ENCODE measurements around the gene DOCK8.

DOCK8 gene

DNA sequence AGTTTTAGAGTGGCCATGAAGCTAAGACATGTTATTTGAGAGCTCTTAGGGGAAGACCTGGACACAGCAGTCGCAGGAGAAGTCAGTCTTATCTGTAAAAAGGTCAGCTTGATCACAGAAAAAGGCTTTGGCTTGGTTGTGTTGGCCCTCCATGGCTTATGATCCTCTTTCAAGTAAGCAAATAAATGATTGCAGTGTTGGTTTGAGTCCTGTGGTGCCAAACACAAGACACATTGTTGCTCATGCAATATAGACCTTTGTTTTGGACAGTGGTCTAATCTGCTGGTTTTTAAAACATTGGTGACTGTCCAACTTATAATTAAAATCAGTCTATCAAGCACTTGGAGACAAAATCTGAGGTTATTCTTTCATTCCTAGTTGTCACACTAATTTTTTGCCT, 54.0 kb downstream of the DOCK8 start:
- no peak for DNase-seq (ENCODE audit: low spot score)

DNA sequence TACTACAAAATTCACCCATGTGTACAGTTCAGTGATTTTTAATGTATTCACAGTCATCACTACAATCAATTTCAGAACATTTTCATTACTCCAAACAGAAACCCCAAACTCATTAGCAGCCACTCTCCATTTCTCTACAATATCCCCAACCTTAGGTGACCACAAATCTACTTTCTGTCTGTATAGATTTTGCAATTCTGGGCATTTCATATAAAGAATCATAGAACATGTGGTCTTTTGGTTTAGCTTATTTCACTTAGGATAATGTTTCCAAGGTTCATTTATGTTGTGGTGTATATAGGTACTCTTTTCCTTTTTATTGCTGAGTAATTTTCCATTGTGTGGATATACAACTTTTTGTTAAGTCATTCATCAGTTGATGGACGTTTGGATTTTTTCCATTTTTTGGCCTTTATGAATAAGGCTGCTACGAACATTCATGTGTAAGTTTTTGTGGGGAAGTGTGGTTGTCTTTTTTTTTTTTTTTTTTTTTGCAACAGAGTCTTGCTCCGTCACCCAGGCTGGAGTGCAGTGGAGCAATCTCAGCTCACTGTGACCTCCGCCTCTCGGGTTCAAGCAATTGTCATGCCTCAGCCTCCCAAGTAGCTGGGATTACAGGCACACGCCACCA, 54.5 kb downstream of the DOCK8 start:
- no peak for DNase-seq (ENCODE audit: low spot score)

DNA sequence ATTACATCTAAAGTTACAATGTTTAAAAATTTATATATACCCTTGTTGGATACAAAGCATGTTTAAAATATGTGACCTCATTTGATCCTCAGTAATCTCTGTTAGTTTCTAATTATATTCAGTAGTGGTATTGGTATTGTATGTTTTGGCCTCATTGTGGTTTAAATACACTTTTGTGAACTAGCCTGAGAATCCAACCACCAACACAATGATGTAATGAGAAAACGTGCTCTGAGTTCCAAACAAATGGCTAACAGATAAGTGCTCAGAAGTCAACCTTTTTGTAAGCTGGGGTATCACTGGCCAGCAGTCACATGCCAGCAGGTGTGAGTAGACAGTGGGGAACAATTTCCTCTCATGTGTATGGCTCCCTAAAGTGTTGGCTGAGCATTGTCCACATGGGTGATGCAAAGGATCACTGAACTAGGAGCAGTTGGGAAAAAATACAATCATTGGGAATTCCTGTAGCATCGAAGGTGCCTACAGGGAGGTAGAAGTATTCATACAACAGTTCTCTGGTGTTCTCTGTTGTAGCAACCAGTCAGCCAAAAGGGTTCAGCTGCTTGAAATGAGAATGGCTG, 56.1 kb downstream of the DOCK8 start:
- DNase-seq (ENCODE audit: low spot score) = no peak

DNA sequence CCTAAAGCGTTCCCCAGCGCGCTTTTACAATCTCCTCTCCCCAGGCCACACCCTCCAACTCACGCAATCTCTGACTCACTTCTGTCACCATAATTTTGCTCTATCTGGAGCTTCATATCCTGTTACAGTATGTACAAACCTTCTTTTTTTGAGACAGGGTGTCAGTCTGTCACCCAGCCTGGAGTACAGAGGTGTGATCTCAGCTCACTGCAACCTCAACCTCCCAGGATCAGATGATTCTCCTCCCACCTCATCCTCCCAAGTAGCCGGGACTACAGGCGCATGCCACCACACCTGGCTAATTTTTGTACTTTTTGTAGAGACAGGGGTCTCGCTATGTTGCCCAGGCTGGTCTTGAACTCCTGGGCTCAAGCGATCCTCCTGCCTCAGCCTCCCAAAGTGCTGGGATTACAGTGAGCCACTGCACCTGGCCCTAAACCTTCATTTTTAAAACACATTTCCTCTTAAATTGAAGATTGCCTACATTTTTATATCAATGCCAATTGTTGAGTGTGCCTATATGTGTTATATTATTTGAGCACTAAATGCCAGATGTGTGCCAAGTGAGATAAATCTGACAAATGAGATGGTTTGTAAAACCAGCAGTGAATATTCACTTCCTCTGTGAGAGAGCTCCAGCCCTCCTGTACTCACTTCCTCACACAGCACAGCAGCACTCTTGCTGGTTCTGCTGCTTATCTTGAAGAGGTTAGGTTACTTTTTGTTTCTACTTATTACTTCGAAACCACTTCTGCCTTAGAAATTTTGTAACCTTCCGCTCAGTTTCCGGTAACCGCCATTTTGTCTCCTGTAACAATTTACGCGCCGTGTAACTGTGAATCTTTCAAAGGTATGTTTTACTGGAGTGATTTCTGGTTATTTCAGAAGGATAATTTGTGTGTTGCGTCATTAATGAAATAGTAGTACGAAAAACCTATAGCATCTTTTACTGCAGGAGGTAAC, 57.9 kb downstream of the DOCK8 start:
- no peak for DNase-seq (ENCODE audit: low spot score)

DNA sequence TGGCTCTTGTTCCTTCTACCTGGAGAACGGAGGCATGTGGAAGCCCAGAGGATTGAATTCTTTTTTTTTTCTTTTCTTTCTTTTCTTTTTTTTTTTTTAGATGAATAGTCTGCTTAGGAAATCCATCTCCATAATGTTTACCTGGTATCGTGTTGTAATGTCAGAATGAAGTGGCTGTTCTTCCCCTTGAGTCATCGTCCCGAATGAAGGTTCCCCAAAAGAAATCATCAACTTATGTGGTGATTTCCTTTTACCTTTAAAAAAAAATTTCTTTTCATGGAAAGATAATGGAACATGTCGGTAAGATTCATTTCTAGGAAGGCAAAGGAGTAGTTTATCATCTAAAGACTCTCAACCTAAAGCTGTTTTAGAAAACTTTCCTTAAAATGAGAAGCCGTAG, 59.7 kb downstream of the DOCK8 start:
- no peak for DNase-seq (ENCODE audit: low spot score)

DNA sequence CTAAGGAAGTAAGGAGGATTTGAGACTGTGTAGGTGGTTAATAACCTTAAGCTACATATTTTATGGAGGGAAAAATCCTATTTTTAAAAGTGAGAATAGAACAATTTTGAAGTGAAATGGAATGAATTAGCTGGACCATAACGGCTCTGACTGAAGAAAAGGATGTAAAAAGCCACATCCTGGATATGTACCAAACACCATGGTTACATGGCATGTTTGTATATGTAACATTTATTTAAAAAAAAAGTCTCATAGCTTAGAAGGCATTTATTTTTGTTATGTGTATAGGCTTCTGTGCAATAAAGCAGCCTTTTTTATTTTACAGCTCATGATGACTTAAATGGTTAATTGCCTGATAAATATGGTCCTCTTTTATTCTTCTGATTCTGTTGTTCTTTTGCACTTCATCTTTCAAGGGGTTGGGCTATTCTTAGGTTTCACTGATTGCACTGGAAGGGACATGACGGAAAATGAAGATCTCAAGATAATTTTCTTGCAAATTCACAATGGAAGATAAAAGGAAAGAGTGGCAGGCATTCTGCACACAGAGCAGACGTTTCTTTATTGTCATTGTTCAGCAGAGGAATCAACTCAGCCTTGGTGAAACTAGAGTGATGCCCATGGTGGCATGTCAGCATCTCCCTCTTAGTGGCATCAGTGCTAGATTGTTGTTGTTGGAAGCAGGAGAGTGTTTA, 63.1 kb downstream of the DOCK8 start:
- DNase-seq (ENCODE audit: low spot score) = no peak

DNA sequence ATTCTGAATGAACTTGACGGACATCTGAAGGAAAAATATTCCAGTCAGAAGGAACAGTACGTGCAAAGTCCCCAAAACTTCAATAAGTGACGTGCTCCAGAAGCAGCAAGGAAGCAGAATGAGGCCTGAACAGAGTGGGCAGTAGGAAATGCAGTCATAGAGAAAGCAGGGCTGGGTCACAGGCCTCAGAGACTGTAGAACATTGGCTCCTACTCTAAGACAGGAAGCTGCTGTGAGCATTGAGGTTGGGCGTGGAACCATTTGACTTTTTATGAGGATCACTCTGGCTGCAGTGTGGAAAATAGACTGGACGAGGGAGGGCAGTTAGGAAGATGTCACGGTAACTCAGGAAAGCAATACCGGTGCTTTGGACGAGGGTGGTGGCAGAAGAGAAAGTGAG, 64.0 kb downstream of the DOCK8 start:
- no peak for DNase-seq (ENCODE audit: low spot score)

DNA sequence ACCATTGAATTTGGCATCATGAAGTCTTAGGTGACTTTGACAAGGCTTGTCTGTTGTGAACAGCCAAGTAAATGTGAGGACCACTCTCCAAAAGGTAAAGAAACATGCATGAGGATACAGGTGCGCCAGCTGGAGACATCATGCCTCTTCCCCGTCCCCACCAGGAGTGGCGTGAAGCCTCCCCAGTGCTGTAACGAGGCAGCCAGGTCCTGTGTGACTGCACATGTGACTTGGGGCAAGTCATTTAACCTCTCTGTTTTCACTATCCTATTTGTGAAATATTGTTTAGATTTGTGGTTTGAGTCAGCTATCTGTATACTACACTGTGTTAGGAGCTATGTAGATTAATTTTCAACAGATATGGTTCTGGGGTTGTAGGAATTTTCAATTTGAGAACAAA, 65.0 kb downstream of the DOCK8 start:
- no peak for DNase-seq (ENCODE audit: low spot score)

DNA sequence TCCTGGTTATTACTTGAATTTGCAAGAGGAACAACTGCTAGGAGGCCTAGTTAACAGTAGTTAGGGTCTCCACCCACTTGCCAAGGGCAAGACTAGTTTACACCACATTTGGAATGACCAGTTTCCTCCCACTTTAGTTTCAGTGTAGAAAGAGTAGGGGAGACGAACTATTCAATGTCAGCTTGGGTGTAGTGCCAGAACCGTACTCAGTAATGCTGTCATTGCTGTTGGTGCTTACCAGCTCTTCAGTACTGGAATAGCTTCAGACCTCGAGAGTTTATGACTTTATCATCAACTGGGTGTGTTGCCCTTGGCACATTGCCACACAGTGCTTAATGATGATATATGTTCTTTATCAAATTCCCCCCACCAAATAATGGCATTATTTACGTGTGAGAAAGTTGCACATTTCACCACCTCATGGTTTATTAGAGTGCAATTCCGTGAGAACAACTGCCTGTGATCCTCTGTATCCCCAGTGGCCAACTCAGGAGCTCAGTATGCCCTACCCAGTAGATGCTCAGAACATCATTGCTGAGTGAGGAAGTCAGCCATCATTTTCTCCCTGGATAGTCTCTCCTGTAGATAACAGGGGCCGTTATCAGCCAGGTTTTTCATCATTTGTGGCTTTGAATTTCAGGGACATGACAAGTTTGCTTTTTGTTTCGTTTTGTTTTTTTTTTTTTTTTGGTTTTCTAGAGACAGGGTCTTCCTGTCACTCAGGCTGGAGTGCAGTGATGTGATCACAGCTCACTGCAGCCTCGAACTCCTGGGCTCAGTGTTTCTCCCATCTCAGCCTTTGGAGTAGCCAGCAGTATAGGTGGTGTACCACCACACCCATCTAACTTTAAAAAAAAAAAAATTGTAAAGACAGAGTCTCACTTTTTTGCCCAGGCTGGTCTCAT, 67.3 kb downstream of the DOCK8 start:
- no peak for DNase-seq (ENCODE audit: low spot score)

DNA sequence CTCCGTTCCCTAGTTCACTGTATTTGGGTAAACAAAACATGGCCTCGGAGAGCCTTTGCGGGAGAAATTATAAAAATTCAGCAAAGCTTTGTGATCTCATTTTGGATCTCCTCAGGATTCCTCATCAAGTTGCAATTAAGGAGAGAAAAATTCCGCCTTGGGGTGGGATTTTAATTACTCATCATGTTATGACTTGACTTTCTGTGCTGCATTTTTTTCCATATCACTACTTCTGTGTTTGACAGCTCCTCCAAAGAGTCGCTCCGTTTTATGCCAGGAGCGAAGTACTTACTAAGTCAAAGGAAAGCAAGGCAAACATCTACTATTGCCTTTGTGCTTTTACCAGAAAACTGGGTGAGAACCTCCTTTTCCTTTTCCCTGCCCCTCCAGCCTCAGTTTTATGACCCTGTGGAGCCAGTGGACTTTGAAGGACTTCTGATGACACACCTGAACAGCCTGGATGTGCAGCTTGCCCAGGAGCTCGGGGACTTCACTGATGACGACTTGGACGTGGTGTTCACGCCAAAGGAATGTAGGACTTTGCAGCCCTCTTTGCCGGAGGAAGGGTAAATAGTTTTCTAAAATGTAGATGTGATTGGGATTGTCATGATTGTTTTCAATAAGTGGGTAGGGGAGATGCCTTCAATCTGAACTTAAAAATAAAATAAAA, 71.5 kb downstream of the DOCK8 start:
- no peak for DNase-seq (ENCODE audit: low spot score)

DNA sequence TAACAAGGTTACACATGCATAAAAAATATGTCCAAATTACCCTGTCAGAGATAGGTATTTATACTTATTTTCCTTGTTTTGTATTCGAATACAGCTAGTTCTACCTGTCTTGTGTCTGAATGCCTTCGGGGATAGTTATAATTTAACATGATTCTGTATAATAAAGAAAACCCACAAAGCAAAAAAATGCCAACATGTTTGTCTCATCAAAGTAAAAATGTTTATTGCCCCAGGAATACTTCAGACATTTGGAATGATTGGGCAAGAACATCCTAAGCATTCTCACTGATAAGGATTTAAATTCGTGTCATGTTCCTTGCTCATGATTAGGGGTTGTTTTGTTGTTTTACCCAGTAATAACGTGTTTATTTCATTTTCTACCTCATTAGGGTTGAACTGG, 74.5 kb downstream of the DOCK8 start:
- DNase-seq (ENCODE audit: low spot score) = no peak

DNA sequence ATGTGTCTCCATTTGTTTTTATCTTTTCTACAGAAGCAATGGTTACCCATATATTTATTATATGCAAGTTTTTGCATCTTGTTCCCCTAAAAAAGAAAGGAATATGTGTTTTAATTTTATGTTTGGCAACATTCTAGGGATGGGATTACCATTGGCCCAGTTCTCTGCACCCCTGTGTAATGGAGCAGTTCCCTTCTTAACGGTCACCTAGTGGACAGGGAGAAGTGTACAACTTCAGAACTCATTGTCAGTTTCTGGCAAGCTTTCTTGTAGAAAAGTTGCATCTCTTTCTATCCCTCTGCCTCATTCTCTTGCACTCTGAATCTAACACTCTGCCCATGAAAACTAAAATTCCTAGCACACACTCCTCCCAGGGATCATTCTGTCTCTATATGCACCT, 78.2 kb downstream of the DOCK8 start:
- DNase-seq (ENCODE audit: low spot score) = no peak

DNA sequence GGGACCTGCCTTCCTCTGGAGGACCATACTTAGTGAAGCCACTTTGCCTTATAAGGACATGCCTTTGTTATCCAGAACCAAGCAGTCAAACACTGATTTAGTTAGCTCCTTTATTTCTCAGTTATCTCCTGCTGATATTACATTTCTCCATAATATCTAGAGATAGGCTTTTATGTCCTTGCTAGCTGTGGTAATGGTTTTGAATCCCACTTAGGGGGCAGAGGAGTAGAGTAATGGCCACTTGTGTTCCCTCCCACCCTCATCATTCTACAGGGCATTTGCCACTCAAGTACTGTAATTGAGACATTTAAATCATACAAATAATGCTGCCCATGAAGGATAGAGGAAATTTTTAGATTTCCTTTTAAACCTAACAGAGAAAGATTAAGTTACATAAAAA, 80.9 kb downstream of the DOCK8 start:
- DNase-seq (ENCODE audit: low spot score) = no peak

DNA sequence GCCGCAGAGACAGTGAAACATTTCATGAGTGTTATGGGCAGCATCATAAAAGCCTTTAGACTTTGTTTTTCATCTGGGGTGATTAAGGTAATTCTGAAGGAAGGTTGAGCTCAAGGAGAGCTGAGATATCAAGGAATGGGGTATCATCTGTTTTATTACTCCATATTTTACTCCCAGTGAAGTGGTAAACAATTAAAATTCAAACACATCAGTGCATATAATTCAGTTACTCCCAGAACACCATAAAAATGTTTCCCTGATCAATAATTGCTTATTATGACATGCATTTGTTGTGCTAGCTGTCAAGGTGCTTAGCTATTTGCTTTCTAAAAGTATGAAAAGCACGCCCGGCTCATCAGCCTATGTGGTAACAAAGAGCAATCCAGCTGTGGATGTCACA, 81.7 kb downstream of the DOCK8 start:
- DNase-seq (ENCODE audit: low spot score) = no peak

DNA sequence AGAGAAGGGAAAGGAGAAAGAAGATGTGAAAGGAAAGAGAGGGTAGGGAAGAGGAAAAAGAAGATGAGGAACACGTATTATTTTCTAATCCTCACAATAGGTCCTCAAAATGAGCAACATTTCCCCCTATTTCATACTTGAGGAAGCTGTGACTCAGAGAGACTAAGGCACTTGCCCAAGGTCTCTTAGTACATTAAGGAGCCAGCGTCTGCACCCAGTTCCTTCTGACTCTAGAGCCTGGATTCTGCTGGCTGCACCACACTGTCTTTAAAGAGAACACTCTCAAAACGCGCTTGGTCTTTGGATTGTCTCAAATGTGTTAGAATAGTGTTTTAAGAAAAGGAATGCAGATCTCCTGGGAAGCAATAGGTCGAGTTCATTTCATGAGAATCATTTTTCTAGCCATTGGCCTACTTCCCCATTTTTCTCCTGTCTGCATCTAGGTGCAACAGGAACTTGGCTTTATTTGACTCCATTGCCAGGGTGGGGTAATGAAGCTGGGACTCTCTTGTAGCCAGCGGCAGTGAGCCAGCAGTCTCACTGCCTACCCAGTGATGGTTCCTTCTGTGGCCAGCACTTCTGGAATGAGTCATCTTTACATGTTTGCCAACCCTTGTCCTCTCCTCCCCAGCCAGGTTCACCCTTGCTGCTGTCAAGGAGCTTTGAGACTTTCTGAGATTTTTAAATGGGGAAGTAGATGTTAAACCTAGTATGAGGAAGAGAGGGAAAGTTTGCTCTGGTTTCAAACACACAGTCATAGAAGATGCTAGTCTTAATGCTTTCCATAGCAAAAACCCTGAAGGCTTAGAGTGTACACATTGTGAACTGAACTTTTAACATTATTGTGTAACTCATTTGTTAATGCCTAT, 82.7 kb downstream of the DOCK8 start:
- DNase-seq (ENCODE audit: low spot score) = no peak

DNA sequence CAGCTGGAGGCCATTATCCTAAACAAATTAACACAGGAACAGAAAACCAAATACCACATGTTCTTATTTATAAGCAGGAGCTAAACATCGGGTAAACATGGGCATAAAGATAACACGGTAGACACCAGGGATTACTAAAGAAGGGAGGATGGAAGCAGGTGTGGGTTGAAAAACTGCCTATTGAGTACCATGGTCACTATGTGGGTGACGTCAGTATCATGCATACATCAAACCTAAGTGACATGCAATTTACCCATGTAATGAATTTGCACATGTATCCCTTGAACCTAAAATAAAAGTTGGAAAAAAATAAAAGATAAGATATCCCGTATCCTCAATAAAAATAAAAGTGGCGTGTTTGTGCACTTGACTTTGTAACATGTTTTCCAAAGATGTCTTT, 88.8 kb downstream of the DOCK8 start:
- DNase-seq (ENCODE audit: low spot score) = no peak

DNA sequence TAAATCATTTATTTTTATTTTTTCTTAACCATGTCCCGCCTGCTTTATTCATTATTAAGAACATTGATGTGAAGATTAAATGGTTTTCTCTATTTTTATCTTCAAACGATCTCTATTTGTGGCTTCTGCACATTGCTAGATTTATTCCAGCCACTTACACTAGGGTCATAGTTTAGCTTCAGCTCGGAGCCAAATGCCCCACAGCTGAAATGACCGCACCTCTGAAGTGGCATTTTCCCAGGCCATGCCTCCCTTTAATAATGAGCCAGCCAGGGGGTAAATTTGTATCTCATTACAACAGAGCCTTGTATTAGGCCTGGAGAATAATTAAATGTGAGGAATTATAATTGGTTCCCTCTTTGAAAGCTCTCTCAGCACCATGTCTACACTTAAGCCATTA, 89.4 kb downstream of the DOCK8 start:
- no peak for DNase-seq (ENCODE audit: low spot score)

DNA sequence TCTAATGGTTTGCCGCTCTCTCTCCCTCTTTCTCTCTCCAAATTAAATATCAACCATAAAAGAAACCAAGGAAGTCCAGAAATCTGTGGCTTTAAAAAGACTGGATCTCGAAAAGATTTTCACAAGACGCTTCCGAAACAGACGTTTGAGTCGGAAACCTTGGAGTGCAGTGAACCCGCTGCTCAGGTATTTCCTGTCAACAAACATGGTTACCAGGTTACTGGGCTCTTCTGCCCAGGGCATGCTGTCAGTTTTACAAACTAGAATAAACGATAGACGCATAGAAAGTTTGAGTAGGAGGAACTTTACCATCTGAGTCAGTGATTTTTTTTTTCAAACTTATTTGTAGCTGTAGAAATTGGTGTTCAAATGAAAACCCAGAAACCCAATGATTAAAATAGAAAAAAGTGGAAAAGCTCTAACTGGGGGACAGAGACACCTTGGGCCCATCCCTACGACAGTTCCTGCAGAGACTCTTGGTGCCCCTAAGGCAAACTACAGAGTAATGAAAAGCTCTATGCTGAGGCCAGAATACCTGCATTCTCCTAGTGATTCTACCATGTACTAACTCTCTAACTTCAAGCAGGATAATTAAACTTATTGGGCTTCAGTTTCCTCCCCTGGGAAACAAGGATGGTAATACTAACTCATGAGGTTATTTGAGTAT, 90.0 kb downstream of the DOCK8 start:
- no peak for DNase-seq (ENCODE audit: low spot score)

DNA sequence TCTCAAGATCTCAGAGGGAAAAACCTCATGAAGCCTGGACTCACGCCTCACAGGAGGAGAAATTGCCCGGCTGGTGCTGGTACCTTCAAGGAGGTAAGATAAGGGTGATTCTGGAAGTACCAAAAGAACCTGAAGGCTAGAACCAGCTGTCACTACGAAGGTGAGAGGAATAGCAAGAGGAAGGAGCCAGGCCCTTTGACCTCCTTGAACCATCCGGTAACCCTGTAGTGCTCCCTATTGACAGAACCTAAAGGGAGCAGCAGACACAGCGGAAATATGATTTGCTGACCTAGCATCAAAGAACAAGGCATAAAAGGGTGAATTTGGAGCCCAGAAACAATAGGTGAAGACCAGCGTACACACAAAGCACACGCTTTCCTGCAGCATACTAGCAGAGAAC, 92.2 kb downstream of the DOCK8 start:
- no peak for DNase-seq (ENCODE audit: low spot score)

DNA sequence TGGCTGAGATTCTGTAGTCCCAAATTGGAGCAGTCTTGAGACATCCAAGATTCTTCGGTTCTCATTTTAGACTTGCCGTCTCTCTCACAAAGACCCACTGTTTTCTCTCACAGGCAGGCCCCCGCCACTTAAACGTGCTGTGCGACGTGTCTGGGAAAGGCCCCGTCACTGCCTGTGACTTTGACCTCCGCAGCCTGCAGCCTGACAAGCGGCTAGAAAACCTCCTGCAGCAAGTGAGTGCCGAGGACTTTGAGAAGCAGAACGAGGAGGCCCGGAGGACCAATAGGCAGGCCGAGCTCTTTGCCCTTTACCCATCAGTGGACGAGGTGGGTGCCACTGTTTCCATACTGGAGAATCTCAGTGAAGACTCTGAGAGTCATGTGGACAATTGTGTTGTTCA, 97.2 kb downstream of the DOCK8 start:
- DNase-seq (ENCODE audit: low spot score) = no peak

Data from HuH-7.5 (cell line).